Kidney tubule cell (primary cell): ENCODE data around the gene FOXI3.
"Not testable (repeated sequence)": the region's sequence is repeated elsewhere in the genome, so short reads cannot be mapped to it uniquely, and the experiment has no call there.

ENCODE experiments used
- DNase-seq: peaks from one replicate; pipeline ENCODE4 v3.0.0-alpha.2; 2018; ENCODE audit warnings: low spot score

FOXI3 gene

DNA sequence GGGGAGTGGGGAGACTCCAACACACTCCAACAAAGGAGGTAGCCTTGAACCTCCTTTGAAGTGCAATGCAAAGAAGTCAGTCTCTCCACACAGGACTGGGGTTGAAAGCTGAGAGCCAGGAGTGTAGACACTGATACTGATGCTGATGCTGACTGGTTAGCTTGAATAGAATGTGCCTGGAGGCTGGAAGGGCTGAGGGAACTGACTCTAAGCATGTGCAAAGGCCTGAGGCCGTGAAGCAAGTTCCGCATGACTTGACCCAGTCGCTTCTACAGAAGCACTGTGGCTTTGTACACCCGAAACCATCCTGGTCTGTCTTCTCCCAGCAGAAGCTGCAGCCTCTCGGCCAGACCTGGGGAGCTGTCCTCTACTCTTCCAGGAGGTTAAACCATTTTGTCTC is 10.4 kb downstream of the FOXI3 start:
- no peak for DNase-seq

DNA sequence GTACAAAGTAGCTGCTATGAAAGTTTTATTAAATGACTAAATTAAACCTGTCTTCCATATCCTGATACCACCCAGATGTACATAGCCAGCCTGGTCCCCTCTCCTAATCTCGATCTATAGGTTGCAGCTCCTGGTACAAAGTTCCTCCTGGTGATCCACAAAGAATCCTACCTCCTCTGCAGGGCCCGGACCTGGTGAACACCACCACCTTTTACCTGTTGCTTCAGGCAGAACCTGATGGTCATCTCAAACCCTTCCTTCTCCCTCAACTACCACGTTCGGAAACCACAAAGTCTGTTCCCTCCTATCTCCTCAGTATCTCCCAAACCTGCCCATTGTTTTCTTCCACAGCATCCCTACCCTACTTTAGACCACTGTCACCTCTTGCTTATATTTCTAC is 15.5 kb downstream of the FOXI3 start:
- DNase-seq: no peak

DNA sequence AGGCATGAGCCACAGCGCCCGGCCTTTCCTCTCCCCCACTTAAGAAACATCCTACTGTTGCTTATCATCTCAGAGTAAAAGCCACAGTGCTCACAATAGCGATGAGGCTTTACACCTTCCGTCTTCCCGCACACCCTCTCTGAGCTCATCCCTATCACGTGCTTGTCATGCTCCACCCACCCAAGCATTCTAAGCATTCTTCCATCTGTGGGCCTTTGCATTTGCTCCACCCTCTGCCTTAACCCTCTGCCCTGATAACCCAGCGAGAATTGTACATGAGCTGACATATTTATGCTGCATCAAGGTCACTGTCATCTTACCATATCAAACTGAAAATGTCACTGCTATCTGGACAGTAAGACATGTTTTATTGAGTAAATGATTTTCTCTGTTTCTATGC is 22.6 kb downstream of the FOXI3 start:
- no peak for DNase-seq

DNA sequence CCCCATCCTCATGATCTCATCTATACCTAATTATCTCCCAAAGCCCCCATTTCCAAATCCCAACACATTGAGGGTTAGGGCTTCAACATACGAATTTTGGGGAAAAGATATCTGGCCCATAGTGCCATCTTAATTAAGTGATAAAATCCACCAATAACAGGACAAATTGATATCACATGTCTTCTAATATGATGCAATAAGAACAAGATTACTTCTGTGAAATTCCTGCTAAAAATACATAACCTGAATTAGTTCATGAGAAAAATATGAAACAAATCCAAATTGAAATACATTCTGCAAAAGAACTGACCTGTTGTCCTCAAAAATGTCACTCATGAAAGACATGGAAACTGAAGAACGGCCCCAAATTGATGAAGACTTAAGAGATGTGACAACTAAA is 28.8 kb downstream of the FOXI3 start:
- DNase-seq: no peak

DNA sequence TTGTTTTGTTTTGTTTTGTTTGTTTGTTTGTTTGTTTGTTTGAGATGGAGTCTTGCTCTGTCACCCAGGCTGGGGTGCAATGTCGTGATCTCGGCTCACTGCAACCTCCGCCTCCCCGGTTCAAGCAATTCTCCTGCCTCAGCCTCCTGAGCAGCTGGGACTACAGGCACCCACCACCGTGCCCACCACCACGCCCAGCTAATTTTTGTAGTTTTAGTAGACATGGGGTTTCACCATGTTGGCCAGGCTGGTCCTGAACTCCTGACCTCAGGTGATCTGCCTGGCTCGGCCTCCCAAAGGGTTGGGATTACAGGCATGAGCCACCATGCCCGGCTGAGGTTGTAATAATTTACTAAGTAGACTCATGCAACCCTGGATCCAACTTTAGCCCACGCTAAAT is 33.4 kb downstream of the FOXI3 start:
- not testable (repeated sequence) for DNase-seq

DNA sequence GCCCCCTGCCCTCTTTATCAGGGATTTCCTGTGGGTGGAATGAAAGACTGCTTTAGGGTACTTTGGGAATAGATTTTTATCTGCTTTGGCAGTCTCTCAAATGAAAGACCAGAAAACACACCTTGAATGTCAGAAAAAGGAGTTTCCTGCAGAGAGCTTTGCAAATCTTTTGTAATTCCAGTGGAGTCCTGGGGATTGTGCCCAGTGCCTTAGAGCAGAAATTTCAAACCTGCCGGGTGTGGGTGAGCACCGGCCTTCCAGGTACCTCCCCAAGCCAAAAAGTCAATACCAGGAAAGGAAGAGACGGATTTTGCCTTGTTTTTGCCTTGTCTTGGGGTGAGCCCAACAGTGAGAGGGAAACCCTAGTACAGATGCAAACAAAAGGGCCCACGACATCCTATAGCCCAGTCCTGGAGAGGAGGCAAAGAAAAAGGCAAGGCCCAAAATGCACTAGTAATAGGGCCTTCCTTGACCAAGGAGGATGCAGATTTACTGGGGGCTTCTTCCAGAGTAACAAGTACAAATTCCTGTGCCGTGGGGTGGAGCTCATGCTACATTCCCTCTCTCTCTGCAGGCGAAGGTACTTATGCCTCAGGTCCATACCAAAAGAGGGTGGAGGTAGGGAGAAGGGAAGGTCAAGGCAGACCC is 36.4 kb downstream of the FOXI3 start:
- DNase-seq: no peak

DNA sequence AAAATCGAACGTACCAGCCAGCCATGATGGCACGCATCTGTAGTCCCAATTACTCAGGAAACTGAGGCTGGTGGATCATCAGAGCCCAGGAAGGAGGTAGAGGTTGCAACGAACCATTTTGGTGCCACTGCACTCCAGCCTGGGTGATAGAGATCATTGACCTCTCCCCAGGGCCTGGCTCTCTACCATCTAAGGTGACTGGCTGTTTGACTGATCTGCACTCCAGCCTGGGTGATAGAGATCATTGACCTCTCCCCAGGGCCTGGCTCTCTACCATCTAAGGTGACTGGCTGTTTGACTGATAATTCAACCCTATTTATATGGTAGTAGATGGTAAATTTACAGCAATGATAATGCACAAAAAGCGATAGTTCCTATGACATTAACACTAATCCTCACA is 43.6 kb downstream of the FOXI3 start:
- not testable (repeated sequence) for DNase-seq

DNA sequence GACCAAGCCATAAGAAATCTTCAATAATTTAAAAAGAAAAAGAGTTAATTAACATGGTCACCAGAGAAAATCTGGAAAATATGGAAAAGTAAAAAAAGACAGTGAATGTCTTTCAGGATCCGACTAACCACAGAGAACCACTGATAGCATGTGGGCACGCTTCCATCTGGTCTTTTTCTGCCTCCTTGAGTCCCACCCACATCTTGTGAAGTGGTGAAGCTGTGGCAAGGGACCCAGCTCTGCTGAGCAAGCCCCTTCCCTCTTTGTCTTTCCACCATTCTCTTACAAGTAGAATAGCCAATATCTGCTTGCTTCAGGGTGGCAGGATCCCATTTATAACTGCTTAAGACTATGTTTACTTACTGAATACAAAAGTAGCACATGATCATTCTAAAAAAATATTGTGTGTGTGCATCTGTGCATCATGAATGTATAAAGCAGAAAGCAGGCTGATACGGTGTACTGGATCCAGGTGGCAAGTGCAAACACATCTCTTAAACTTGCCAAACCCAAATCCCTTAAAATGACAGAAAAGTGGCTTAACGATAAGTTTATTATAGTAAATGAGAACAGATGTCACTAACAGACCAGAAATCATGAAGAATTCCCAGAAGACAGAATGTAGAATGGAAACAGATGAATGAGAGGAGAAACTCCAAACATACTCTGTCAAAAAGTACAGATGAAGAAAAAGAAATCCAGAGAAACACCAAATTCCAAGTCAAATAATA is 52.3 kb downstream of the FOXI3 start:
- no peak for DNase-seq

DNA sequence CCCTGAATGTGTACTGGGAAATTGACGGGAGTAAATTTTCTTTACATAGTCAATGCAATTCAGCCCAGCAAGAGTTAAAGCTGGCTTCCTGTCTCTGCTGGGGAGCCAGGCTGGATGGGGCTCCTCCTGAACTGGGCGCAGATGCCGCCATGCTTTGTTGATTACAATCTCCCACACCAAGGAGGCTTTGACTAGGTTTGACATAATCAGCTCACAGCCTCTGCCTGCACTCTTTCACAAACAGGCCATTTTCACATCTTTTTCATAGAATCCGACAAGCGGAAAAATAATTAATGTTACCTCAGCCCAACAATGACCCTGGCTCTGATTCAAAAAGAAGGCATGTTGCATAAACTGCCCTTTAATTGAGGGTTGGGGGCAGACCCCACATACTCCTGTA is 54.3 kb downstream of the FOXI3 start:
- no peak for DNase-seq
